ENCODE measurements around the gene SMARCD3.

GRCh38 chr7:151296202-151296992 is 47.9 kb upstream of the SMARCD3 start:
- TF ChIP-seq, protein P1, sequence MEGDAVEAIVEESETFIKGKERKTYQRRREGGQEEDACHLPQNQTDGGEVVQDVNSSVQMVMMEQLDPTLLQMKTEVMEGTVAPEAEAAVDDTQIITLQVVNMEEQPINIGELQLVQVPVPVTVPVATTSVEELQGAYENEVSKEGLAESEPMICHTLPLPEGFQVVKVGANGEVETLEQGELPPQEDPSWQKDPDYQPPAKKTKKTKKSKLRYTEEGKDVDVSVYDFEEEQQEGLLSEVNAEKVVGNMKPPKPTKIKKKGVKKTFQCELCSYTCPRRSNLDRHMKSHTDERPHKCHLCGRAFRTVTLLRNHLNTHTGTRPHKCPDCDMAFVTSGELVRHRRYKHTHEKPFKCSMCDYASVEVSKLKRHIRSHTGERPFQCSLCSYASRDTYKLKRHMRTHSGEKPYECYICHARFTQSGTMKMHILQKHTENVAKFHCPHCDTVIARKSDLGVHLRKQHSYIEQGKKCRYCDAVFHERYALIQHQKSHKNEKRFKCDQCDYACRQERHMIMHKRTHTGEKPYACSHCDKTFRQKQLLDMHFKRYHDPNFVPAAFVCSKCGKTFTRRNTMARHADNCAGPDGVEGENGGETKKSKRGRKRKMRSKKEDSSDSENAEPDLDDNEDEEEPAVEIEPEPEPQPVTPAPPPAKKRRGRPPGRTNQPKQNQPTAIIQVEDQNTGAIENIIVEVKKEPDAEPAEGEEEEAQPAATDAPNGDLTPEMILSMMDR (conservative IDR thresholded peaks at IDR 0.05; ENCODE audit: low read length): no peak
- TF ChIP-seq EZH2phosphoT487 (IDR thresholded peaks at IDR 0.05; ENCODE audit: borderline replicate concordance, low read depth, low read length): no peak
